Progenitor cell of endocrine pancreas (in vitro differentiated cells): ENCODE data around the gene RASGRF2. TPM values are rescaled to one million over a fixed set of nuclear protein-coding genes. Genes with fewer than 3 reads are reported as not detected.
"Not testable (repeated sequence)": the region's sequence is repeated elsewhere in the genome, so short reads cannot be mapped to it uniquely, and the experiment has no call there.

Experiments
- DNase-seq: peaks from one replicate; pipeline ENCODE4 v3.0.0; 2021; ENCODE audit warnings: low spot score; ENCODE audit not compliant: unreplicated experiment
- H3K27ac Mint-ChIP-seq: 2 replicates; pipeline ENCODE4 v1.8.0; 2021; ENCODE audit warnings: mild to moderate bottlenecking, moderate library complexity, mixed read lengths
- H3K27me3 Mint-ChIP-seq: 2 replicates; pipeline ENCODE4 v1.8.0; 2021; ENCODE audit warnings: mixed read lengths
- H3K36me3 Mint-ChIP-seq: 2 replicates; pipeline ENCODE4 v1.8.0; 2022; ENCODE audit warnings: mixed read lengths; ENCODE audit not compliant: insufficient read depth
- H3K4me1 Mint-ChIP-seq: 2 replicates; pipeline ENCODE4 v1.8.0; 2021; ENCODE audit warnings: low read depth, mixed read lengths
- H3K4me3 Mint-ChIP-seq: 2 replicates; pipeline ENCODE4 v1.8.0; 2021; ENCODE audit warnings: low read depth, mild to moderate bottlenecking, moderate library complexity, mixed read lengths
- H3K9me3 Mint-ChIP-seq: 2 replicates; pipeline ENCODE4 v1.8.0; 2021; ENCODE audit warnings: low read depth, mixed read lengths
- CTCF ChIP-seq: fragments of 200-600 bp; sonication (generic); IDR thresholded peaks from one replicate; pipeline ENCODE4 v1.5.0; 2021; ENCODE audit warnings: antibody characterized with exemption, mild to moderate bottlenecking; ENCODE audit not compliant: unreplicated experiment
- total RNA-seq: library from RNA; stranded (reverse); gene quantifications from 2 replicates; pipeline ENCODE4 v1.2.1, GENCODE V29; 2021

Gene RASGRF2
- total RNA-seq, 1 donor from 2014 or later = 0.62 TPM

- H3K4me3 Mint-ChIP-seq = no peak overlapping the region
- no peak for DNase-seq
- peaks cover 29% of the 10 kb centered on the region for H3K9me3 Mint-ChIP-seq
Measured at GRCh38 chr5:81269751-81270393, 309.7 kb downstream of the RASGRF2 start.

GRCh38 chr5:81270394-81271027 is 310.3 kb downstream of the RASGRF2 start:
- not testable (repeated sequence) for DNase-seq, H3K27me3 Mint-ChIP-seq, H3K4me1 Mint-ChIP-seq, H3K4me3 Mint-ChIP-seq
- Mint-ChIP-seq H3K9me3 (peaks cover 34% of the 10 kb centered on the region), H3K27ac (peak overlapping the region; percentile 9), H3K36me3 (peaks cover 17% of the 10 kb centered on the region)

More at GRCh38 chr5:81269751-81270393, 309.7 kb downstream of the RASGRF2 start:
- Mint-ChIP-seq H3K27ac (peak overlapping the region; percentile 67), H3K4me1 (peaks cover 4% of the 10 kb centered on the region), H3K27me3 (no peaks in the 10 kb centered on the region), H3K36me3 (peaks cover 12% of the 10 kb centered on the region)
- TF ChIP-seq CTCF = no peak
